NCI-H1436 treated with DMSO at 0.1 percent for 48 hours (cell line): Measurements from ENCODE around the gene GNAS-AS1.

Experiments used
- DNase-seq: peaks from one replicate; lab custom pipeline; 2025; lab: John Stamatoyannopoulos, UW

The GNAS-AS1 gene

GRCh38 chr20:58808271-58809046 lies 42.2 kb downstream of the GNAS-AS1 start:
- no peak for DNase-seq

GRCh38 chr20:58807801-58808200 lies 42.9 kb downstream of the GNAS-AS1 start:
- no peak for DNase-seq

- no peak for DNase-seq
Measured at GRCh38 chr20:58803533-58803932, 47.2 kb downstream of the GNAS-AS1 start.

DNA sequence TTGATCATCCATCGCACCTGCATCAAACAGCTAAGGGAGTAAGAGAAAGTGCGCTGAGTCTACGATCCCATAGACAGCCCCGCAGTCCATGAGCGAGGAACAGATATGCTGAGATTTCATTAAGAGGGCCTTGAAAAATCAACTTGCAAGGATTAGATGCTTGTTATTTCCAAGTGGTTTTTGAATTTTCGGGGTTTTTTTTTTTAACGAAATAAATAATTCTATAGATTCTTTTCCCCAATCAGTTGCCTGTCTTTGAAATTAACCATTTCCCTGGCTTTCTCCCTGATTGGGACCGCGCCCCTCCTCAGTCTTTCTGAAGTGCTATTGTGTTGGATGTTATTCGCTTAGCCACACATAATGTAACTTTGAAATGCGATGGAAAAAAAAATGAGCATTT lies 48.6 kb downstream of the GNAS-AS1 start:
- DNase-seq: no peak

GRCh38 chr20:58800134-58800871 lies 50.4 kb downstream of the GNAS-AS1 start:
- no peak for DNase-seq

DNA sequence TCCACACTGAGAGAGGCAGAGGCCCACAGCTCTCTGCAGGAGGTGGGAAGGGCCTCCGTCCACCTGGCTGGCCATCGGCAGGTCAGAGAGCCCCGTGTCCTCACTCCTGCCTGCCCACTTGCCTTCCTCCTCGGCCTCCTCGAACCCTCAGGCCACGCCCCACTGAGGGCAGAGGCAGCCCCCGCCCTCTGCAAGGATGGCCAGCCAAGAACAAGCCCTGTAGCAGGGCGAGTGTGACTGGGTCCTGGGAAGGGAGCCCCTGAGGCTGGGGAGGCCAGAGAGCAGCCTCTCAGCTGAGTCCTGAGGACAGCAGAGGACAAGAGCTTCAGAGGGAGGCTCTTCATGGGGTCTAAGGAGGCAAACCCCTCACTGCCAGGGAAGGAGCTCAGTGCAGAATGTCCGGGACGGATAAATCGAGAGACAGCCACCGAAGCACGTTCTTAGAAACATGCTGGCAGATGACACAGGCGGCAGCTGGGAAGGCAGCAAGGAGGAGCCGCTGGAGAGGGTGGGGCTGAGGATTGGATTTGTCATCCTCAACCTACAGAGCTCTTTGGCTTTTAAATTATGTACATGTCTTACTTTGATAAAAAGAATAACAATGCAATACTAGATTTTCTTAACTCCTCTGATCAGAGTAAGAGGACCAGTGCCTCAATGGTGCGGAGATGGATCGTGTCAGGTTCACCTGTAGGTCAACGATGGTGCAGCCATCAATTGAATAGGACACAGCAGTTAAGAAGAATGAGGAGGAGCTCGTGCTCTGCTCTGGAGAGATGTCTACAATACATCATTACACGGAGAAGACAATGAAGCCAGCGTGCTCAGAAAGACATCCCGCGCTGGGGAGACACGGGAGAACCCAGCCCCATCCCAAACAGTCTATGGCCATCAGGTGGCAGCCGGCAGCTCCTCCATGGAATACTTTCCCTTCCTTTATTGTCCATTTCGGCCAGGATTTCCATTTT lies 53.0 kb downstream of the GNAS-AS1 start:
- no peak for DNase-seq

DNA sequence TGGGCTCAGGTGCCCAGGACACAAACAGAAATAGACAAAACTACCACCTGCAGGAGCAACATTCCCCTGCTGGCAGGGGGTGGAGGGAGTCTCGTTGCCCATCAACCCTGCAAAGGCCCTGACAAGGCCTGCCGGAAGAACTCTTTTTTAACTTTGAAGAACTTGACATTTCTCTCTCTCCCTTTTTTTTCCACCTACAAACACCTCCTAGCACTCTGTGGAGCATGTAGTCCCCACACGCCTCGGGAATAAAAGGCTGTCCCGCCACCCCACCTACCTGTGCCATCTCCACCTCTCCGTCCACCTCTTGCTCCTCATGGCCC lies 54.8 kb downstream of the GNAS-AS1 start:
- DNase-seq: no peak

DNA sequence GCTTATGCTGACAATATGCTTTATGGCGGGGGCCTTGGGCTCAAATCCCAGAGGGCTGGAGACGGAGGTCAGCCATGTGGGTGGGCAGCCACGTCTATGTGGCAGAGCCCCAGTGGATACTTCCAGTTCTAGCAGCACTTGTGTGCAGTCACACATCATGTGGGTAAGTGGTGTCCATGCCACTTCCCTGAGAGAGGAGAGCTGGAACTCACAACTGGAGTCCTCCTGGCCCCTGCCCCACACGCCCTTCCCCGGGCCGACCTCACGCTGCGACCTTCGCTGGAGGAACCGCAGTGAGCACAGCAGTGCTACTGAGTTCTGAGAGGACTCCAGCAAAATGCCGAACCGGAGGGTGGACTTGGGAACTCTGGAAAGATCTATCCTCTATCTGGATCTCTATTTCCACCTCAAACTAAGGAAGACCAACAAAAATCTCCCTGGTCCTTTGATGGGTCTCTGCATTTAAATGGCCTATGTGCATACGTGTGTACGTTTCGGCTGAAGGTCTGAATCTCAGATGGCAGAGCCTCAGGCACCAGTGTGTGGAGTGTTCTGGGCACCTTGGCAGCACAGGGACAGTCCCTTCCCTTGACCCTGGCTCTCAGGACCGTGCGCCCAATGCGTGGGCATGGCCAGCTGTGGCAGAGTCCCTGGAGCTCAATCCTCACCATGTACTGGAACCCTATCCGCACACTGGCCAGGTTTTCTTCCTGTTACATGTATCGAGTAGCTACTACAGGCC lies 55.4 kb downstream of the GNAS-AS1 start:
- no peak for DNase-seq

GRCh38 chr20:58794510-58795180 lies 56.1 kb downstream of the GNAS-AS1 start:
- DNase-seq: no peak

- DNase-seq: no peak
Measured at GRCh38 chr20:58793512-58794420, 56.9 kb downstream of the GNAS-AS1 start.

DNA sequence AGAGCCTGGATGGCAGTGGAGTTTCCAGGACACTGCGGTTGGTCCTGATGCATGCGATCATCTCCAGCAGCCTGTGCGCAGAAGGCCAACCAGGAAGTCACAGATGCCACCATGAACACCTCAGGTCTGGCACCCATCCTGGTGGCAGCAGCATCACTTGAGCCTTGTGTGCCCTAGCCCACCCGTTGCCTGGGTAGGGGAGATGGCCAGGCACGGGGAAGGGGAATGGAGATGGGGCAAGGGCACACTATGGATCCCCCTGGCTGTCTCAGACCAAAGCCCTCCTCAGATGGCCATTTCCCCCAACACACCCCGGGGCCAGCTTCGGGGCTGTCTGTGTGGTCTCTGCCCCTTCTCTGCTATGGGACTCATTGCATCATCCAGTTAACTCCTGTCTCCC lies 58.3 kb downstream of the GNAS-AS1 start:
- DNase-seq: no peak

DNA sequence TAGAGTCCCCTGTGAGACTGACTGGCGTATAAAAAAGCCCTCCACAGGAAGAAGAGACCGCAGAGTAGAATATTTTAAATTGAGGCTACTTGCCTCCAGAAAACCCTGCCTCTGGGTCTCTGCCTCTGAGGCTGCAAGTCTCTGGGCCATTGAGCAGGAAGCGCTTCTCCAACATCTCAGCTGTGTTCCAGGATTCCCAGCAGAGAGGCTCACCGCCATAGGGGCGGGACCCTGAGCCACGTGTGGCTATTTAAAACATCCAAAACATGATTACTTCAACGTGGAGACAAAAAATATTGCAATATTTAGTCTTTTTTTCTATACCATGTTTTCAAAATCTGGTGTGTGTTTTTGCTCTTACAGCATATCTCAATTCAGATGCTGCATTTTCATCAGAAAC lies 59.4 kb downstream of the GNAS-AS1 start:
- DNase-seq: no peak

- no peak for DNase-seq
Measured at GRCh38 chr20:58790454-58790853, 60.2 kb downstream of the GNAS-AS1 start.

- DNase-seq: no peak
Measured at GRCh38 chr20:58788896-58789544, 61.7 kb downstream of the GNAS-AS1 start.

GRCh38 chr20:58787211-58788005 lies 63.3 kb downstream of the GNAS-AS1 start:
- DNase-seq: no peak

GRCh38 chr20:58784321-58785074 lies 66.2 kb downstream of the GNAS-AS1 start:
- DNase-seq: no peak

DNA sequence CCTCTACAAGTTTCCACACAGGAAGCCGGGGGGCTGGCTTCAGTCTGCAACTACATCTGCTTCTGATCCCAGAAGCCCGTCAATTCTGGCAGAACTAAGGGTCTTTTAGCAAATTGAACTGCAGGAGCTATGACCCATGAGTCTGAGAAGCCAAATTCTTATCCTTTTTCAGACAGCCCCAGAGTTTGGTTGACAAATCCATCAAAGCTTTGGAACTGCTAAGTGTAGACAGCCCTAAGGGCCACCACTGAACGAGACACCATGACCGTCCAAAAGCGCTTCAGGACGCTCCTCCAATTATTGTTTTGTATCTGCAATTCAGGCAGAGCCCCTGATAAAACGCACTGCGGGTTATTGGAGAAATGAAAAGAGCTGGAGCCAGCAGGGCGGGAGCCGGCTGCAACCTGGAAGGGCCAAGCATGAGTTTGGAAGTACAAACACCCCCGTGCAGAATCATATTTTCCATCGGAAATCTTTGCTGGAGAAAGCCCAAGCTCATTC lies 67.1 kb downstream of the GNAS-AS1 start:
- no peak for DNase-seq

DNA sequence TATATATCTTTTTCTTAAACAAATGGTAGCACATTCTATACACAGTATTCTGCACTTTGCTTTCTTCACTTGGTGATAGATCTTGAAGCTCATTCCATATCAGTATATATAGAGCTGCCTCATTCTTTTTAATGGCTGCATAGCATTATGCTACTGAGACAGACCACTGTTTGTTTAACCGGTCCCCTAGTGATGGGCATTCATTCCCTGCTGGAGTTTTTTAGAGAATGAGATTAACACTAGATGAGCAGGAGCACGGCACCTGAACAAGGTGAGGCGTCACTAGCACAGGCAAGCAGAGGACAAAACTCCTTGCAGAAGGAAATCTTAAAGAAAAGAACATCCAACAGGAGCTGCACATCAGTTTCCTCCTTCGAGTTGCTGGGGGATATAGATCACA lies 69.6 kb downstream of the GNAS-AS1 start:
- DNase-seq: no peak
